ENCODE data around the gene AHCYL2.
"Not testable (repeated sequence)": the region's sequence is repeated elsewhere in the genome, so short reads cannot be mapped to it uniquely, and the experiment has no call there.

The AHCYL2 gene

DNA sequence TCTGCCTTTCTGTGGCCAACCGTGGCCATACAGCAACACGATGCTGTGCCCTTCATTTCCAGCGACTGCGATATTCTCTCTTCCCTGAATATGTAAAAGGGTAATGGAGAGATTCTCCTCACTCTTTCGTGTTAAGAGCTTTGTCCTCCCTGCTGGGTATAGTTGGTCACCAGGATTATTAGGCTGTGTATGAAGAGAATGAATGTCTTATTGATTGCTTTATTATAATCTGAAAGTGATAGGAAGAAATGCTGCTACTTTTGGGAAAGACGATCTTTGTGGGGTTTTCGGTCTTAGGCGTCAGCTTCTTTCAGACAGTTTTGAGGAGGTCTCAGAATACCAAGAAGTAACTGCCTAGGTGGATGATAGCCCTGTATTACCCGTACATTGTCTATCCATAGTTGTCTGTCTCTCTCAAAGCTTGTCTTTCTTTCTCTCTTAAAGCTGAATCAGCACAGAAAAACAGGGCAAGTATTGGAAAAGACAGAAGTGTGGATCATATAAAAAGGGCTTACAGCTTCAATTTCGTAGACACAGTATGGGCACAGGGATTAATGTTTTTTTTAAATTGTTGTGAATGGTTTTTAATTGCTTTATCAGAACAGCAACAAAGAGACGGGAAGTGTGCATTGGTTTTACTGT, 1.2 kb downstream of the AHCYL2 start:
- FAIRE-seq, result no peak

DNA sequence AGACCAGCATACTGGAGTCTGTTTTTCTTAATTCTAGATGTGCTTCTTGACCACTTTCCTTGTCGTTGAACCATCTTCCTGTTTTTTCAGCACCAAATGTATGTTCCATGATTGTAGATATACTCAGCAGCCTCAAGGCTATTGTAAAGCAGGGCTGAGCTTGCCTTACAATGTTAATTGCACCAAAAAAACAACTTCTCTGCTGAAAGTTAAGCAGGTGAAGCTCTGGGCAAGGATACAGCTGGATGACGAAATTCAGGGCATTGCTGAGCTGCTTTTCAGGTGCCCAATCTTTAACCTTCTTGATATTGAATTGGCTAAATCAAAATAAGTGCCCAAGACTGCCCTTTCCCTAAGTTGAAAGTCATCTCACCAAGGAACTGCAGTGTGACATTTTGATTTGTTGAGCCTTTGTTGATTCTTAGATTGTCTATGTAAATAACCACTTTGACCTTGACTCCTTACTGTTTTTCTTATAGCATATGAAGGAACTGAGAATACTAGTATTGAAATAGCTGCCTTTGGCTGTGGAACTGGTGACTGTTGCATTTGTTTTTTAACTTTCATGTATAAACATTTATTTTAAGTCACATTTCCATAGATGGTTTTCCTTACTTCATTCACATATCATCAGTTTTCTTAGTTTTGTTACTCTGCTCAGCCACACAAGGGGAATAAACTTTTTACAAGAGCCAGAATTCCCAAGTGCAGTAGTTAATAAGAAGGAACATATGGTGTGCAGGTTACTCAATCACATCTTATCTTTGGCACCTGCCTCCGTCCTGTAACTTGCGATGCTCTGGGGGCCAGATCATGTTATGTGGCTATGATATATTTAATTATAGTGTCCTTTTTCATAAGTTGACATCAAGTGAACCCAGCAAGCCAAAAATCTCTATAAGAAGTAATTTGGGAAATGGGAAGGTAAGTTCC, 3.1 kb downstream of the AHCYL2 start:
- TF ChIP-seq POLR2AphosphoS5 (IDR thresholded peaks at IDR 0.05; ENCODE audit: low read depth, low read length), result no peak
- TF ChIP-seq POLR2A (IDR thresholded peaks at IDR 0.05; ENCODE audit: low read depth, low read length), result no peak
- TF ChIP-seq TAF1 (IDR thresholded peaks at IDR 0.05; ENCODE audit: borderline replicate concordance, low read depth, low read length), result no peak
- FAIRE-seq, result no peak
- DNase-seq (ENCODE audit: insufficient read length), result no peak

More for the DNA sequence above, 1.2 kb downstream of the AHCYL2 start:
- TF ChIP-seq POLR2AphosphoS5 (IDR thresholded peaks at IDR 0.05; ENCODE audit: low read depth, low read length), result no peak
- TF ChIP-seq POLR2A (IDR thresholded peaks at IDR 0.05; ENCODE audit: low read depth, low read length), result no peak
- no peak for TF ChIP-seq TAF1 (IDR thresholded peaks at IDR 0.05; ENCODE audit: borderline replicate concordance, low read depth, low read length)
- no peak for DNase-seq (ENCODE audit: insufficient read length)

- no peak for FAIRE-seq
- DNase-seq (ENCODE audit: insufficient read length), result no peak
- TF ChIP-seq TAF1 (IDR thresholded peaks at IDR 0.05; ENCODE audit: borderline replicate concordance, low read depth, low read length) (no peak), POLR2AphosphoS5 (IDR thresholded peaks at IDR 0.05; ENCODE audit: low read depth, low read length) (no peak), POLR2A (IDR thresholded peaks at IDR 0.05; ENCODE audit: low read depth, low read length) (no peak)
These were observed 3.8 kb downstream of the AHCYL2 start for GRCh38 chr7:129228633-129229032.

DNA sequence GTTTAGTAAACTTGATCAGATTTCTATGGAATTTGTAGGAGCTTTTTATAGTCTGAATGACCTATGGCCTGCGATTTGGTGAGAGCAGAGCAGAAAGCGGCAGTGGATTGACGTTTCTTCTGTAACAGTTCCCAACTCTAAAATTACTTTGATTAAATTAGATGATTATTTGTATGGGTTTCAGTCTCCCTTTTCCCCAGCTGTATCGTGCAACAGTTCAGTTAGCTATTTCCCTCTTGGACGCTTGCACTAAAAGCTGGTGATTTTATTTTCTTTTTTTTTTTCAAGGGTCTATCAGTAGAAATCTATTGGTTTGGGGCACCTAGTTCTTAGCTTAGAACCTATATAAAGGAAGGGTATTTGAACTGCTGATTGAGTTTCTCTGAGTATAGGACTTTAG, 6.8 kb downstream of the AHCYL2 start:
- FAIRE-seq (peak; percentile 30), DNase-seq (ENCODE audit: insufficient read length) (no peak)
- TF ChIP-seq POLR2AphosphoS5 (IDR thresholded peaks at IDR 0.05; ENCODE audit: low read depth, low read length) (no peak), TAF1 (IDR thresholded peaks at IDR 0.05; ENCODE audit: borderline replicate concordance, low read depth, low read length) (no peak), POLR2A (IDR thresholded peaks at IDR 0.05; ENCODE audit: low read depth, low read length) (no peak)

DNA sequence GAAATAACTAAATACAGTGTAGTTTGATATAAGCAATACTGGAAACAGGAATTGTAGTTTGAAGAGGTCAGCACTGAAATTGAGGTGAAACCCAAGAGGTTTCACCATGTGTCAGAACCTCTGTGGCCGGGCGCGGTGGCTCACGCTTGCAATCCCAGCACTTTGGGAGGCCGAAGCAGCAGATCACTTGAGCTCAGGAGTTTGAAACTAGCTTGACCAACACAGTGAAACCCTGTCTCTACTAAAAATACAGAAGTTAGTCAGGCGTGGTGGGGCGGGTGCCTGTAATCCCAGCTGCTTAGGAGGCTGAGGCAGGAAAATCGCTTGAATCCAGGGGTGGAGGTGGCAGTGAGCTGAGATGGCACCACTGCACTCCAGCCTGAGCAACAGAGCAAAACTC, 13.7 kb downstream of the AHCYL2 start:
- no peak for TF ChIP-seq POLR2A (IDR thresholded peaks at IDR 0.05; ENCODE audit: low read depth, low read length)
- TF ChIP-seq TAF1 (IDR thresholded peaks at IDR 0.05; ENCODE audit: borderline replicate concordance, low read depth, low read length), result no peak
- TF ChIP-seq POLR2AphosphoS5 (IDR thresholded peaks at IDR 0.05; ENCODE audit: low read depth, low read length), result no peak
- no peak for FAIRE-seq
- no peak for DNase-seq (ENCODE audit: insufficient read length)

GRCh38 chr7:129240119-129240820, 15.4 kb downstream of the AHCYL2 start:
- FAIRE-seq (no peak), DNase-seq (ENCODE audit: insufficient read length) (no peak)
- TF ChIP-seq TAF1 (IDR thresholded peaks at IDR 0.05; ENCODE audit: borderline replicate concordance, low read depth, low read length) (no peak), POLR2AphosphoS5 (IDR thresholded peaks at IDR 0.05; ENCODE audit: low read depth, low read length) (no peak), POLR2A (IDR thresholded peaks at IDR 0.05; ENCODE audit: low read depth, low read length) (no peak)

- FAIRE-seq (peak; percentile 24), DNase-seq (ENCODE audit: insufficient read length) (no peak)
- no peak for TF ChIP-seq TAF1 (IDR thresholded peaks at IDR 0.05; ENCODE audit: borderline replicate concordance, low read depth, low read length)
- TF ChIP-seq POLR2A (IDR thresholded peaks at IDR 0.05; ENCODE audit: low read depth, low read length), result no peak
- TF ChIP-seq POLR2AphosphoS5 (IDR thresholded peaks at IDR 0.05; ENCODE audit: low read depth, low read length), result no peak
These were observed 19.4 kb downstream of the AHCYL2 start for GRCh38 chr7:129244220-129244619.

DNA sequence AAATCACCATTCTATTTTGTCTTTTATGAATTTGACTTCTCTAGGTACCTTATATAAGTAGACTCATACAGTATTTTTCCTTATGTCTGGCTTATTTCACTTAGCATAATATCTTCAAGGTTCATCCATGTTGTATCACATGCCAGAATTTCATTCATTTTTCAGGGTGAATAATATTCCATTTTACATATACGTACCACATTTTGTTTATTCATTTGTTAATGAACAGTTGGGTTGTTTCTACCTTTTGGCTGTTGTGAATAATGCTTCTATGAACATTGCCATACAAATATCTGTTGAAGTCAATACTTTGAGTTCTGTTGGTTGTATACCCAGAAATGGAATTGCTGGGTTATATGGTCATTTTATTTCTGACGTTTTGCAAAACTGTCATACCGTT, 20.7 kb downstream of the AHCYL2 start:
- FAIRE-seq (no peak), DNase-seq (ENCODE audit: insufficient read length) (no peak)
- no peak for TF ChIP-seq TAF1 (IDR thresholded peaks at IDR 0.05; ENCODE audit: borderline replicate concordance, low read depth, low read length)
- TF ChIP-seq POLR2AphosphoS5 (IDR thresholded peaks at IDR 0.05; ENCODE audit: low read depth, low read length), result no peak
- TF ChIP-seq POLR2A (IDR thresholded peaks at IDR 0.05; ENCODE audit: low read depth, low read length), result no peak

DNA sequence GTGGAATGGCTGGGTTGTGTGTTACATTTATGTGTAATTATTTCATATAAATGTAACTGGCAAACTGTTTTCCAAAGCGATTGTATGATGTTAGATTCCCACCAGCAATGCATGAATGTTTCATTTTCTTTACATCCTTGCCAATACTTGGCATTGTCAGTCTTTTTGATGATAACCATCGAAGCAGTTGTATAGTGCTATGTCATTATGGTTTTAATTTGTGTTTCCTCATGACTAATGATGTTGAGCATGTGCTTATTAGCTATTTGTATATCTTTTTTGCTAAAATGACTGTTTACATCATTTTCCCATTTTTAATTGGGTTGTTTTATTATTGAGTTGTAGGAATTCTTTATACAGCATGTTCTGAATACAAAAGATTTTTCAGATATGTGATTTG, 22.3 kb downstream of the AHCYL2 start:
- FAIRE-seq (no peak), DNase-seq (ENCODE audit: insufficient read length) (no peak)
- TF ChIP-seq POLR2AphosphoS5 (IDR thresholded peaks at IDR 0.05; ENCODE audit: low read depth, low read length), result no peak
- TF ChIP-seq TAF1 (IDR thresholded peaks at IDR 0.05; ENCODE audit: borderline replicate concordance, low read depth, low read length), result no peak
- no peak for TF ChIP-seq POLR2A (IDR thresholded peaks at IDR 0.05; ENCODE audit: low read depth, low read length)

DNA sequence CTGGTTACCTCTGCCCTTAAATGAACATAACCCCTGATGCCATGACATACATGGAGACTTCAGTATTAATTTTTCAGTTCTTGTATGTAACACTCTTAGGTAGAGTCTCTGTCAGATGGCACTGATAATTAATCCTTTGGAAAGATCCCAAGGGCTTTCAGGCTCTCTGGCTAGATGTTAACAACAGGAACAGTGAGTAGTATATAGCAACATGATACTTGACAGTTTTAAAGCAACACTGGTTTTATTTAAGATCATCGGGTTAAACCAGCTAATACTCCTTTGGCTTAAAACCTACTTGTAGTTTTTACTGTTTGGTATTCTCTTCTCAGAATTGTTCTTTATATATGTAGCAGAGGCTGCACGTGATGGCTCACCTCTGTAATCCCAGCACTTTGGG, 27.3 kb downstream of the AHCYL2 start:
- no peak for FAIRE-seq
- no peak for DNase-seq (ENCODE audit: insufficient read length)
- TF ChIP-seq POLR2A (IDR thresholded peaks at IDR 0.05; ENCODE audit: low read depth, low read length), result no peak
- no peak for TF ChIP-seq TAF1 (IDR thresholded peaks at IDR 0.05; ENCODE audit: borderline replicate concordance, low read depth, low read length)
- no peak for TF ChIP-seq POLR2AphosphoS5 (IDR thresholded peaks at IDR 0.05; ENCODE audit: low read depth, low read length)

DNA sequence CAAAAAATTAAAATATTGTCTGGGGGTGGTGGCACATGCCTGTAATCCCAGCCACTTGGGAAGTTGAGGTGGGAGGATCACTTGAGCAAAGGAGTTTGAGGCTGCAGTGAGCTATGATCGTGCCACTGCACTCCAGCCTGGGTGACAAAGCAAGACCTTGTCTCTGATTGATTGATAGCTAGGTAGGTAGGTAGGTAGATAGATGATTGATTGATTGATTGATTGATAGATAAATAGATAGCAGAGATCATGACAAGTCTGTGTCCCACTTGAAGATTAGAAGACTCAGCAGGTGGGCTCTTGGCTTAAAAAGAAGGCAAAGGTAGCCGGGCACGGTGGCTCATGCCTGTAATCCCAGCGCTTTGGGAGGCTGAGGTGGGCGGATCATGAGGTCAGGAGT, 27.8 kb downstream of the AHCYL2 start:
- not testable (repeated sequence) for FAIRE-seq; DNase-seq (ENCODE audit: insufficient read length)
